Pancreas (tissue), 10 donors: Measurements from ENCODE around the gene ST3GAL4. TPM values are rescaled to one million over a fixed set of nuclear protein-coding genes. Genes with fewer than 3 reads are reported as not detected.

Experiments used
- ATAC-seq, 4 donors: fragments of 200-7000 bp; cut with Tn5 transposase; one replicate each; pipeline versions ENCODE4 v1.8.0 to v1.9.1; 2020; ENCODE audit warnings: mild to moderate bottlenecking in 4 of 4, moderate library complexity in 4 of 4
- DNase-seq, 6 donors: peaks; one replicate each; pipeline ENCODE4 v3.0.0-alpha.2; 2020
- FAIRE-seq: peaks from 2 replicates; lab custom pipeline; 2012; peaks lifted over from hg19 to GRCh38; lab: Jason Lieb, UNC
- H3K27ac ChIP-seq, 4 donors: fragments of 200-600 bp; sonication (generic); 1 replicate in 3 of 4; 2 replicates in 1 of 4; pipeline versions ENCODE4 v1.5.0 to v1.8.0; 2020
- H3K27me3 ChIP-seq, 4 donors: fragments of 200-600 bp; one replicate each; pipeline ENCODE4 v1.8.0; 2021
- H3K36me3 ChIP-seq, 3 donors: fragments of 200-600 bp; sonication (generic) in 1 of 3; one replicate each; pipeline versions ENCODE4 v1.5.0 to v1.8.0; 2020 to 2021
- H3K4me1 ChIP-seq, 3 donors: fragments of 200-600 bp; one replicate each; pipeline ENCODE4 v1.8.0; 2021
- H3K4me3 ChIP-seq, 4 donors: fragments of 200-600 bp; sonication (generic) in 2 of 4; one replicate each; pipeline versions ENCODE4 v1.5.0 to v1.8.0; 2020 to 2021
- H3K9me3 ChIP-seq, 4 donors: fragments of 200-600 bp; one replicate each; pipeline ENCODE4 v1.8.0; 2021
- CTCF ChIP-seq, 4 donors: fragments of 200-600 bp; sonication (generic) in 3 of 4; IDR thresholded peaks; one replicate each; pipeline versions ENCODE4 v1.5.0 to v1.8.0; 2021; ENCODE audit warnings: antibody characterized with exemption in 4 of 4
- WGBS, 2 donors: extraction: QIAGEN DNeasy Blood & Tissue Kit; methylation state at CpG; one replicate each; pipeline ENCODE4 v1.1.7; 2013; 5-methylcytosine and 5-hydroxymethylcytosine counted together
- intact Hi-C, 3 donors: fragments of 100-400 bp; cut with DNase I; formaldehyde crosslinking; loops; one replicate each; pipeline versions ENCODE4 v1.11.1 to v1.14.2; 2022
- polyA plus RNA-seq, 2 donors: library from polyadenylated mRNA; stranded (reverse); fragments of 200-250 nt; gene quantifications; one replicate each; pipeline ENCODE4 v1.2.3, GENCODE V29; 2013
- total RNA-seq, 6 donors: library from RNA; stranded (reverse); fragmentation: NEBNext Ultra II Directional in 4 of 6; extraction: Animal tissue kit (Norgen Biotek cat#: 25700) in 4 of 6; gene quantifications; one replicate each; pipeline versions ENCODE4 v1.2.1 to v1.2.4, GENCODE V29; 2021 to 2023
- donor health status: healthy with polysubstance abuse.
- donor health status: DM: no; HTN: no; CAD: no; lungs with moderate emphysema.
- donor health status: DM: no; HTN: no; CAD: no.
- donor health status: control.
- donor health status: control.
- donor health status: Bipolar disorder and iron deficiency.
- donor health status: DM: yes; HTN: yes; CAD: no.
- donor health status: DM: no; HTN: no; CAD: no.
- donor health status: DM: no; HTN: no; CAD: no.
- donor health status: DM: yes; HTN: yes; CAD: no.

The ST3GAL4 gene
- total and polyA plus RNA-seq, 8 donors: 2.6 to 12.9 (median 9.4) TPM

GRCh38 chr11:126348806-126349582 lies 6.5 kb upstream of the ST3GAL4 start:
- 72 to 79% methylated on average over 8 of the region's 8 CpGs for WGBS, 2 donors
- no peak overlapping the region for H3K4me3 ChIP-seq
- H3K27me3 ChIP-seq: no peaks in the 10 kb centered on the region
- H3K4me1 ChIP-seq: peaks cover 0 to 34% (median 11%) of the 10 kb centered on the region in 3 donors
- FAIRE-seq: no peak
- TF ChIP-seq CTCF (IDR thresholded peaks at IDR 0.05): no peak
- no peak for DNase-seq
- ATAC-seq: no peak
- no peaks in the 10 kb centered on the region for H3K36me3 ChIP-seq
- H3K27ac ChIP-seq: no peak overlapping the region
- intact Hi-C loops: no loop called here
- no peaks in the 10 kb centered on the region for H3K9me3 ChIP-seq

GRCh38 chr11:126350836-126351235 lies 4.7 kb upstream of the ST3GAL4 start:
- Histone ChIP-seq H3K27ac (no peak overlapping the region), H3K4me3 (no peak overlapping the region), H3K9me3 (no peaks in the 10 kb centered on the region), H3K36me3 (no peaks in the 10 kb centered on the region), H3K4me1 (peaks cover 0 to 35% (median 8%) of the 10 kb centered on the region in 3 donors), H3K27me3 (no peaks in the 10 kb centered on the region)
- ATAC-seq: no peak
- no peak for DNase-seq
- TF ChIP-seq CTCF (IDR thresholded peaks at IDR 0.05): no peak
- no peak for FAIRE-seq
- 63 to 69% methylated on average over 5 of the region's 5 CpGs for WGBS, 2 donors
- intact Hi-C loops: no loop called here

GRCh38 chr11:126352163-126352562 lies 3.3 kb upstream of the ST3GAL4 start:
- H3K4me3 ChIP-seq: no peak overlapping the region
- intact Hi-C loops: no loop called here
- H3K9me3 ChIP-seq: no peaks in the 10 kb centered on the region
- DNase-seq (no peak), FAIRE-seq (no peak), ATAC-seq (no peak)
- H3K4me1 ChIP-seq: peaks cover 0 to 22% (median 4%) of the 10 kb centered on the region in 3 donors
- 81 to 84% methylated on average over 3 of the region's 3 CpGs for WGBS, 2 donors
- no peak overlapping the region for H3K27ac ChIP-seq
- no peaks in the 10 kb centered on the region for H3K27me3 ChIP-seq
- TF ChIP-seq CTCF (IDR thresholded peaks at IDR 0.05): no peak
- no peaks in the 10 kb centered on the region for H3K36me3 ChIP-seq

GRCh38 chr11:126352934-126353801 lies 2.3 kb upstream of the ST3GAL4 start:
- ATAC-seq (no peak), FAIRE-seq (no peak), DNase-seq (no peak)
- Histone ChIP-seq H3K27me3 (no peaks in the 10 kb centered on the region), H3K9me3 (no peaks in the 10 kb centered on the region), H3K27ac (no peak overlapping the region), H3K4me1 (peaks cover 0 to 22% (median 4%) of the 10 kb centered on the region in 3 donors), H3K4me3 (no peak overlapping the region), H3K36me3 (no peaks in the 10 kb centered on the region)
- 82 to 91% methylated on average over 4 of the region's 4 CpGs for WGBS, 2 donors
- TF ChIP-seq CTCF (IDR thresholded peaks at IDR 0.05): no peak
- intact Hi-C loops: no loop called here
